ENCODE measurements around the gene INSYN1.

GRCh38 chr15:73704869-73705645, 48.1 kb downstream of the INSYN1 start:
- no peak for TF ChIP-seq REST (IDR thresholded peaks at IDR 0.05; ENCODE audit: unreplicated experiment)
- TF ChIP-seq CTCF (conservative IDR thresholded peaks at IDR 0.05; ENCODE audit: low read depth in 2 of 2): peak; percentile 86 to 97
- no peak for TF ChIP-seq ETS1 (IDR thresholded peaks at IDR 0.05)
- TF ChIP-seq POLR2AphosphoS5 (IDR thresholded peaks at IDR 0.05; ENCODE audit: low read depth): no peak
- TF ChIP-seq EZH2phosphoT487 (IDR thresholded peaks at IDR 0.05; ENCODE audit: unreplicated experiment): no peak
- no peak for TF ChIP-seq EZH2 (IDR thresholded peaks at IDR 0.05; ENCODE audit: low read depth, unreplicated experiment)
- TF ChIP-seq NANOG (IDR thresholded peaks at IDR 0.05; ENCODE audit: borderline replicate concordance): no peak
- TF ChIP-seq CREB1 (CRISPR knock-in tag; IDR thresholded peaks at IDR 0.05; ENCODE audit: low read depth): no peak
- no peak for TF ChIP-seq JUNB (IDR thresholded peaks at IDR 0.05; ENCODE audit: unreplicated experiment)
- TF ChIP-seq ZNF331 (CRISPR knock-in tag; IDR thresholded peaks at IDR 0.05; ENCODE audit: low read depth): no peak
- no peak for TF ChIP-seq ZNF114 (CRISPR knock-in tag; IDR thresholded peaks at IDR 0.05)
- no peak for TF ChIP-seq STAT1 (IDR thresholded peaks at IDR 0.05; ENCODE audit: unreplicated experiment)
